Uterus (tissue), 4 donors: ENCODE measurements around the gene DCST1. TPM values are rescaled to one million over a fixed set of nuclear protein-coding genes. Genes with fewer than 3 reads are reported as not detected.

ENCODE experiments used
- DNase-seq, 2 donors: peaks; one replicate each; pipeline ENCODE4 v3.0.0-alpha.2; 2019 to 2020
- H3K27ac ChIP-seq, 2 donors: fragments of 200-600 bp; sonication (generic); 1 replicate in 1 of 2; 2 replicates in 1 of 2; pipeline ENCODE4 v1.5.1; 2016 to 2018
- H3K27me3 ChIP-seq, 2 donors: fragments of 200-600 bp; sonication (generic); one replicate each; pipeline ENCODE4 v1.5.1; 2018 to 2019; ENCODE audit warnings: control low read depth in 1 of 2
- H3K36me3 ChIP-seq, 2 donors: fragments of 200-600 bp; sonication (generic); one replicate each; pipeline ENCODE4 v1.5.1; 2019; ENCODE audit warnings: control low read depth in 1 of 2
- H3K4me1 ChIP-seq, 2 donors: fragments of 200-600 bp; sonication (generic); one replicate each; pipeline ENCODE4 v1.5.1; 2018 to 2019; ENCODE audit warnings: control low read depth in 1 of 2
- H3K4me3 ChIP-seq, 2 donors: fragments of 200-600 bp; sonication (generic); 1 replicate in 1 of 2; 2 replicates in 1 of 2; pipeline ENCODE4 v1.5.1; 2018 to 2019; ENCODE audit warnings: mild to moderate bottlenecking in 1 of 2
- H3K9me3 ChIP-seq, 2 donors: fragments of 200-600 bp; sonication (generic); one replicate each; pipeline ENCODE4 v1.5.1; 2019; ENCODE audit warnings: control low read depth in 1 of 2
- CTCF ChIP-seq, 4 experiments: fragments of 200-600 bp in 2 of 4; fragments of 450-650 bp in 2 of 4; sonication (generic) in 2 of 4; IDR thresholded peaks; one replicate each; pipeline ENCODE4 v1.5.1; 2016 to 2019; ENCODE audit warnings: antibody characterized with exemption in 4 of 4, mild to moderate bottlenecking in 2 of 4, moderate library complexity in 1 of 4
- POLR2A ChIP-seq, 2 donors: fragments of 450-650 bp; IDR thresholded peaks; one replicate each; pipeline ENCODE4 v1.6.1; 2016; ENCODE audit warnings: antibody characterized with exemption in 2 of 2, mild to moderate bottlenecking in 1 of 2, moderate library complexity in 1 of 2
- intact Hi-C: fragments of 100-400 bp; cut with DNase I; formaldehyde crosslinking; loops from one replicate; pipeline ENCODE4 v1.15.1; 2023; ENCODE audit warnings: low total_unique reads
- total RNA-seq, 4 donors: library from RNA; depleted of rRNA in 3 of 4; stranded (reverse); fragments of >200 nt in 3 of 4; gene quantifications; one replicate each; pipeline versions ENCODE4 v1.1.0 to v1.2.4, GENCODE V29; 2014 to 2023
- donor health status: DM: yes; HTN: yes; CAD: no.

The DCST1 gene
- total RNA-seq, 4 donors from 2014 or later: 1.1 to 3.5 TPM; not detected in 2

- DNase-seq: no peak
- TF ChIP-seq POLR2A (IDR thresholded peaks at IDR 0.05): no peak
- no peak for TF ChIP-seq CTCF (IDR thresholded peaks at IDR 0.05)
- Histone ChIP-seq H3K27ac (no peak overlapping the region), H3K9me3 (no peaks in the 10 kb centered on the region), H3K4me3 (no peak overlapping the region), H3K4me1 (peaks cover 4 to 5% of the 10 kb centered on the region in 2 donors), H3K27me3 (no peaks in the 10 kb centered on the region), H3K36me3 (no peaks in the 10 kb centered on the region)
- intact Hi-C loops: loop anchor here (2.0 kb wide), 1 partner anchor 79 kb away; no protein-coding TSS in a partner anchor
Observed at GRCh38 chr1:155092131-155092530, 58.5 kb downstream of the DCST1 start.

GRCh38 chr1:155092641-155093040 lies 59.0 kb downstream of the DCST1 start:
- Histone ChIP-seq H3K4me1 (peaks cover 4 to 5% of the 10 kb centered on the region in 2 donors), H3K27me3 (no peaks in the 10 kb centered on the region), H3K36me3 (no peaks in the 10 kb centered on the region), H3K4me3 (no peak overlapping the region), H3K27ac (no peak overlapping the region), H3K9me3 (no peaks in the 10 kb centered on the region)
- DNase-seq: no peak
- intact Hi-C loops: loop anchor here (2.0 kb wide), 1 partner anchor 78 kb away; no protein-coding TSS in a partner anchor
- TF ChIP-seq POLR2A (IDR thresholded peaks at IDR 0.05): no peak
- TF ChIP-seq CTCF (IDR thresholded peaks at IDR 0.05): no peak

- Histone ChIP-seq H3K9me3 (no peaks in the 10 kb centered on the region), H3K27ac (peak overlapping the region; percentile 64 to 76), H3K36me3 (no peaks in the 10 kb centered on the region), H3K27me3 (no peaks in the 10 kb centered on the region), H3K4me1 (peaks cover 4 to 5% of the 10 kb centered on the region in 2 donors), H3K4me3 (no peak overlapping the region)
- TF ChIP-seq CTCF (IDR thresholded peaks at IDR 0.05) (peak in 3 of 4 experiments; percentile 52 to 55 (median 55)), POLR2A (IDR thresholded peaks at IDR 0.05) (no peak)
- intact Hi-C loops: loop anchor here (2.0 kb wide), 1 partner anchor 77 kb away; no protein-coding TSS in a partner anchor
- DNase-seq: peak; percentile 54 to 72
Observed at GRCh38 chr1:155093911-155094621, 60.4 kb downstream of the DCST1 start.

- DNase-seq: no peak
- Histone ChIP-seq H3K9me3 (no peaks in the 10 kb centered on the region), H3K27ac (peak overlapping the region; percentile 64 to 76), H3K4me3 (no peak overlapping the region), H3K4me1 (peaks cover 4 to 5% of the 10 kb centered on the region in 2 donors), H3K36me3 (no peaks in the 10 kb centered on the region), H3K27me3 (no peaks in the 10 kb centered on the region)
- TF ChIP-seq POLR2A (IDR thresholded peaks at IDR 0.05) (no peak), CTCF (IDR thresholded peaks at IDR 0.05) (no peak)
- intact Hi-C loops: no loop called here
Observed at GRCh38 chr1:155094622-155094948, 61.0 kb downstream of the DCST1 start.

- no peak for DNase-seq
- no peaks in the 10 kb centered on the region for H3K36me3 ChIP-seq
- no peaks in the 10 kb centered on the region for H3K27me3 ChIP-seq
- H3K27ac ChIP-seq: no peak overlapping the region
- TF ChIP-seq POLR2A (IDR thresholded peaks at IDR 0.05) (no peak), CTCF (IDR thresholded peaks at IDR 0.05) (no peak)
- no peaks in the 10 kb centered on the region for H3K9me3 ChIP-seq
- peaks cover under 1 to 5% of the 10 kb centered on the region in 2 donors for H3K4me1 ChIP-seq
- intact Hi-C loops: no loop called here
- H3K4me3 ChIP-seq: no peak overlapping the region
Observed at GRCh38 chr1:155099331-155099730, 65.7 kb downstream of the DCST1 start.
